IPS-NIHi7 (cell line): ENCODE measurements around the gene TSHZ2.
"Not testable (repeated sequence)": the region's sequence is repeated elsewhere in the genome, so short reads cannot be mapped to it uniquely, and the experiment has no call there.

Source experiments
- DNase-seq: peaks from one replicate; pipeline ENCODE4 v3.0.0; 2012; ENCODE audit warnings: mixed read lengths; ENCODE audit errors: extremely low spot score

TSHZ2 gene

GRCh38 chr20:53448426-53448825 lies 476.3 kb downstream of the TSHZ2 start:
- DNase-seq: no peak

GRCh38 chr20:53448875-53449274 lies 476.7 kb downstream of the TSHZ2 start:
- DNase-seq: no peak

- no peak for DNase-seq
These were observed 480.9 kb downstream of the TSHZ2 start for GRCh38 chr20:53453076-53453475.

GRCh38 chr20:53454675-53455276 lies 482.6 kb downstream of the TSHZ2 start:
- no peak for DNase-seq

GRCh38 chr20:53463101-53463972 lies 491.2 kb downstream of the TSHZ2 start:
- DNase-seq: no peak

- no peak for DNase-seq
These were observed 494.1 kb downstream of the TSHZ2 start for GRCh38 chr20:53466279-53466678.

- no peak for DNase-seq
These were observed 496.4 kb downstream of the TSHZ2 start for GRCh38 chr20:53468587-53468986.

GRCh38 chr20:53472859-53473258 lies 500.7 kb downstream of the TSHZ2 start:
- not testable (repeated sequence) for DNase-seq

GRCh38 chr20:53480913-53481312 lies 508.8 kb downstream of the TSHZ2 start:
- DNase-seq: no peak

GRCh38 chr20:53487461-53488200 lies 515.5 kb downstream of the TSHZ2 start:
- DNase-seq: no peak

- no peak for DNase-seq
These were observed 516.7 kb downstream of the TSHZ2 start for GRCh38 chr20:53488775-53489272.

- DNase-seq: no peak
These were observed 517.4 kb downstream of the TSHZ2 start for GRCh38 chr20:53489528-53489927.

- DNase-seq: no peak
These were observed 518.5 kb downstream of the TSHZ2 start for GRCh38 chr20:53490620-53491019.

GRCh38 chr20:53491462-53491861 lies 519.3 kb downstream of the TSHZ2 start:
- DNase-seq: no peak

- DNase-seq: no peak
These were observed 520.1 kb downstream of the TSHZ2 start for GRCh38 chr20:53492212-53492611.

- no peak for DNase-seq
These were observed 521.2 kb downstream of the TSHZ2 start for GRCh38 chr20:53493311-53493857.

- no peak for DNase-seq
These were observed 522.6 kb downstream of the TSHZ2 start for GRCh38 chr20:53494753-53495152.

GRCh38 chr20:53495398-53496092 lies 523.4 kb downstream of the TSHZ2 start:
- DNase-seq: no peak

- no peak for DNase-seq
These were observed 525.1 kb downstream of the TSHZ2 start for GRCh38 chr20:53497246-53497645.

- no peak for DNase-seq
These were observed 526.2 kb downstream of the TSHZ2 start for GRCh38 chr20:53498341-53498740.

- no peak for DNase-seq
These were observed 528.5 kb downstream of the TSHZ2 start for GRCh38 chr20:53500651-53501050.
